Nephron (organoid): ENCODE data around the gene PLA2G3.
"Not testable (repeated sequence)": the region's sequence is repeated elsewhere in the genome, so short reads cannot be mapped to it uniquely, and the experiment has no call there.

Source experiments
- H3K27ac Mint-ChIP-seq, 3 experiments: 2 replicates each; pipeline ENCODE4 v1.8.0; 2020; ENCODE audit warnings: mixed read lengths in 3 of 3, mild to moderate bottlenecking in 2 of 3, moderate library complexity in 1 of 3
- H3K27me3 Mint-ChIP-seq: 2 replicates; pipeline ENCODE4 v1.8.0; 2021; ENCODE audit warnings: low read depth, mild to moderate bottlenecking, moderate library complexity, mixed read lengths
- H3K36me3 Mint-ChIP-seq: 2 replicates; pipeline ENCODE4 v1.8.0; 2020; ENCODE audit warnings: low read depth, mixed read lengths
- H3K4me1 Mint-ChIP-seq: 2 replicates; pipeline ENCODE4 v1.8.0; 2020; ENCODE audit warnings: mixed read lengths
- H3K4me3 Mint-ChIP-seq, 3 experiments: 2 replicates each; pipeline ENCODE4 v1.8.0; 2020; ENCODE audit warnings: mild to moderate bottlenecking in 3 of 3, mixed read lengths in 3 of 3, moderate library complexity in 2 of 3
- H3K9me3 Mint-ChIP-seq: 2 replicates; pipeline ENCODE4 v1.8.0; 2020; ENCODE audit warnings: mixed read lengths
- TF ChIP-seq, protein P1 (sequence below), 3 experiments: fragments of 200-600 bp; sonication (generic); IDR thresholded peaks; one replicate each; pipeline ENCODE4 v1.5.0; 2021; ENCODE audit warnings: antibody characterized with exemption in 3 of 3; ENCODE audit not compliant: unreplicated experiment in 3 of 3

Gene PLA2G3

GRCh38 chr22:31178859-31179258 is 38.6 kb upstream of the PLA2G3 start:
- Mint-ChIP-seq H3K27me3 (no peaks in the 10 kb centered on the region), H3K9me3 (peaks cover 4% of the 10 kb centered on the region), H3K36me3 (peaks cover 39% of the 10 kb centered on the region), H3K4me1 (no peaks in the 10 kb centered on the region), H3K4me3 (no peak overlapping the region), H3K27ac (peak overlapping the region in 2 of 3 experiments; percentile 27 to 85)
- TF ChIP-seq, protein P1, sequence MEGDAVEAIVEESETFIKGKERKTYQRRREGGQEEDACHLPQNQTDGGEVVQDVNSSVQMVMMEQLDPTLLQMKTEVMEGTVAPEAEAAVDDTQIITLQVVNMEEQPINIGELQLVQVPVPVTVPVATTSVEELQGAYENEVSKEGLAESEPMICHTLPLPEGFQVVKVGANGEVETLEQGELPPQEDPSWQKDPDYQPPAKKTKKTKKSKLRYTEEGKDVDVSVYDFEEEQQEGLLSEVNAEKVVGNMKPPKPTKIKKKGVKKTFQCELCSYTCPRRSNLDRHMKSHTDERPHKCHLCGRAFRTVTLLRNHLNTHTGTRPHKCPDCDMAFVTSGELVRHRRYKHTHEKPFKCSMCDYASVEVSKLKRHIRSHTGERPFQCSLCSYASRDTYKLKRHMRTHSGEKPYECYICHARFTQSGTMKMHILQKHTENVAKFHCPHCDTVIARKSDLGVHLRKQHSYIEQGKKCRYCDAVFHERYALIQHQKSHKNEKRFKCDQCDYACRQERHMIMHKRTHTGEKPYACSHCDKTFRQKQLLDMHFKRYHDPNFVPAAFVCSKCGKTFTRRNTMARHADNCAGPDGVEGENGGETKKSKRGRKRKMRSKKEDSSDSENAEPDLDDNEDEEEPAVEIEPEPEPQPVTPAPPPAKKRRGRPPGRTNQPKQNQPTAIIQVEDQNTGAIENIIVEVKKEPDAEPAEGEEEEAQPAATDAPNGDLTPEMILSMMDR (IDR thresholded peaks at IDR 0.05; ENCODE audit: unreplicated experiment in 3 of 3), result no peak

- Mint-ChIP-seq H3K4me1 (no peaks in the 10 kb centered on the region), H3K27ac (peak overlapping the region in 2 of 3 experiments; percentile 58 to 59), H3K9me3 (peaks cover 4% of the 10 kb centered on the region), H3K27me3 (no peaks in the 10 kb centered on the region), H3K36me3 (peaks cover 38% of the 10 kb centered on the region), H3K4me3 (no peak overlapping the region)
- TF ChIP-seq, protein P1 (IDR thresholded peaks at IDR 0.05; ENCODE audit: unreplicated experiment in 3 of 3), result no peak
Measured at GRCh38 chr22:31177420-31178162, 37.3 kb upstream of the PLA2G3 start.

- Mint-ChIP-seq H3K4me1 (no peaks in the 10 kb centered on the region), H3K36me3 (peaks cover 33% of the 10 kb centered on the region), H3K27me3 (no peaks in the 10 kb centered on the region), H3K4me3 (no peak overlapping the region), H3K9me3 (peaks cover 4% of the 10 kb centered on the region), H3K27ac (no peak overlapping the region)
- TF ChIP-seq, protein P1 (IDR thresholded peaks at IDR 0.05; ENCODE audit: unreplicated experiment in 3 of 3), result no peak
Measured at GRCh38 chr22:31176923-31177322, 36.6 kb upstream of the PLA2G3 start.

DNA sequence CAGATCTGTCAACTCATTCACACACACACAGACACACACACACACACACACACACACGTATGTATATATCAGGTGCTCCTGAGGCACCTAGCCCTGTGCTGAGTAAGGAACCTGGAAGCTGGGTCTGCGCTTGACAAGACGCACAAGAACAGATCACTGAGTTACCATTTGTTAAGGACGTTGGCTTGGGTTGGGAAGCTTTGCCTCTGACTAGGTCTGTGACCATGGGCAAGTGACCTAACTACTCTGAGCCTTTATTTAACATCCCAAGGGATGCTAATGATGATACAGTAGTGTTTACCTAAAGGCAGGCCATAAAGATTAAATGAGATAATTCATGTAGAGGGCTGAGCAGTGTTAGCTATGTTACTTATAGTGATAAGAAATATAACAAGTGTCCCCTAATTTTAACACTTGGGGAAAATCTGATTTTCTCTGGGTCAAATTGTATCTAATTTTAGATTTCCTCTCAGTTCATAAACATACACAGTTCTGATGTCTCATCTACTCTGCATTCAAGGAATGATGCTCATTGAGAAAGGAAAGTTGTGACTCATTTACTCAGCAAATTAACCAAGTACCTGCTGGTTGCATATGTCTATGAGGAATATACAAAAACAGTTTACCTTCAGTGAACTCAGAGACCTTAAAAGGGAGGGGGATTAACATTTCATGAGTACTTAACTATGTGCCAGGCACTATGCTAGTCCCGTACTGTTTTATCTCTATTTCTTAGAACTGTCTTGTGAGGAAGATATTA is 33.3 kb upstream of the PLA2G3 start:
- Mint-ChIP-seq H3K9me3 (no peaks in the 10 kb centered on the region), H3K4me1 (no peaks in the 10 kb centered on the region), H3K27ac (no peak overlapping the region), H3K27me3 (no peaks in the 10 kb centered on the region), H3K36me3 (peaks cover 20% of the 10 kb centered on the region), H3K4me3 (no peak overlapping the region)
- TF ChIP-seq, protein P1 (IDR thresholded peaks at IDR 0.05; ENCODE audit: unreplicated experiment in 3 of 3), result no peak

DNA sequence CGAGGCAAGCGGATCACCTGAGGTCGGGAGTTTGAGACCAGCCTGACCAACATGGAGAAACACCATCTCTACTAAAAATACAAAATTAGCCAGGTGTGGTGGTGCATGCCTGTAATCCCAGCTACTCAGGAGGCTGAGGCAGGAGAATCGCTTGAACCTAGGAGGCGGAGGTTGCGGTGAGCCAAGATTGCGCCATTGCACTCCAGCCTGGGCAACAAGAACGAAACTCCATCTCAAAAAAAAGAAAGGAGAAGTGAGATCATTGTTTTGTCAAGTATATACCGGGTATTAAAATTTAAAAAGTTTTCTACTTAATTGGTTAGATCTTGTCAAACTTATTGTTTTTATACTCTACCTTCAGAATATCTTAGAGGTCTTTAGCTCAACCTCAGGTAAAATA is 31.4 kb upstream of the PLA2G3 start:
- peaks cover 25% of the 10 kb centered on the region for H3K36me3 Mint-ChIP-seq
- H3K9me3 Mint-ChIP-seq, H3K27me3 Mint-ChIP-seq: not testable (repeated sequence)

GRCh38 chr22:31170971-31171370 is 30.7 kb upstream of the PLA2G3 start:
- H3K9me3 Mint-ChIP-seq, result no peaks in the 10 kb centered on the region
- no peaks in the 10 kb centered on the region for H3K27me3 Mint-ChIP-seq
- no peak overlapping the region for H3K4me3 Mint-ChIP-seq
- H3K4me1 Mint-ChIP-seq, result no peaks in the 10 kb centered on the region
- no peak overlapping the region for H3K27ac Mint-ChIP-seq
- H3K36me3 Mint-ChIP-seq, result peaks cover 29% of the 10 kb centered on the region
- TF ChIP-seq, protein P1 (IDR thresholded peaks at IDR 0.05; ENCODE audit: unreplicated experiment in 3 of 3), result no peak

More for the DNA sequence above, 31.4 kb upstream of the PLA2G3 start:
- H3K4me3 Mint-ChIP-seq, H3K27ac Mint-ChIP-seq, H3K4me1 Mint-ChIP-seq: not testable (repeated sequence)
